ENCODE results near the gene ADGRV1. TPM values are rescaled to one million over a fixed set of nuclear protein-coding genes. Genes with fewer than 3 reads are reported as not detected.

Gene ADGRV1
- total RNA-seq, 1 experiment from 2014 or later: 64.8 TPM

GRCh38 chr5:91151947-91152346 is 593.4 kb downstream of the ADGRV1 start:
- no peak for TF ChIP-seq CTCF (conservative IDR thresholded peaks at IDR 0.05)
- H3K27ac Mint-ChIP-seq: peak overlapping the region in 1 of 3 experiments; percentile 78; a peak in 2 of 7 replicates

More at GRCh38 chr5:91151947-91152346, 593.4 kb downstream of the ADGRV1 start:
- Histone ChIP-seq H2AFZ (ENCODE audit: low read length) (no peak overlapping the region), H3K9ac (ENCODE audit: extremely low read depth, insufficient read length, low read length) (no peak overlapping the region), H3K4ac (ENCODE audit: low read depth, low read length) (no peak overlapping the region), H2BK5ac (ENCODE audit: insufficient read length, low read length) (no peak overlapping the region), H2AK5ac (ENCODE audit: insufficient read length, low read length) (no peak overlapping the region), H3K27ac (ENCODE audit: insufficient read length, low read depth, low read length) (no peak overlapping the region), H3K18ac (ENCODE audit: insufficient read length, low read depth, low read length) (no peak overlapping the region), H3K79me1 (ENCODE audit: insufficient read depth, low read depth, low read length, poor library complexity, severe bottlenecking) (no peaks in the 10 kb centered on the region), H3K4me1 (ENCODE audit: insufficient read depth, low read length) (no peaks in the 10 kb centered on the region; the same call in 1 of the 2 replicates), H3K23ac (ENCODE audit: insufficient read length, low read depth, low read length) (no peak overlapping the region), H3K9me3 (ENCODE audit: control insufficient read depth, low read depth, low read length) (no peaks in the 10 kb centered on the region), H4K20me1 (ENCODE audit: control insufficient read depth, insufficient read depth, insufficient read length) (no peaks in the 10 kb centered on the region), H4K5ac (ENCODE audit: insufficient read length, low read depth, low read length) (no peak overlapping the region), H3K23me2 (ENCODE audit: insufficient read length, low read depth, low read length, poor library complexity, severe bottlenecking) (no peaks in the 10 kb centered on the region), H3K56ac (ENCODE audit: insufficient read length, low read depth, low read length) (no peak overlapping the region), H2BK15ac (ENCODE audit: low read depth, low read length) (no peak overlapping the region), H3K79me2 (ENCODE audit: insufficient read depth, low read length) (no peaks in the 10 kb centered on the region), H4K8ac (replicated peaks; ENCODE audit: insufficient read length, low read depth, low read length) (no peak overlapping the region), H3T11ph (ENCODE audit: low read length) (no peak overlapping the region), H3K14ac (ENCODE audit: insufficient read depth, low read length) (no peak overlapping the region), H3K4me2 (ENCODE audit: insufficient read depth, insufficient read length, low read length) (no peak overlapping the region), H4K91ac (ENCODE audit: insufficient read length, low read depth, low read length) (no peak overlapping the region), H2BK20ac (ENCODE audit: low read depth, low read length, poor library complexity, severe bottlenecking) (no peak overlapping the region), H2BK120ac (ENCODE audit: low read depth, low read length, poor library complexity, severe bottlenecking) (no peak overlapping the region), H3K27me3 (ENCODE audit: insufficient read depth, low read length) (no peaks in the 10 kb centered on the region), H2BK12ac (ENCODE audit: insufficient read length, low read depth, low read length) (no peak overlapping the region)
- peaks cover 26 to 33% (median 26%) of the 10 kb centered on the region in 3 experiments for H3K36me3 Mint-ChIP-seq (ENCODE audit: insufficient read depth in 1 of 3, low read depth in 3 of 3)
- WGBS (ENCODE audit: extremely low coverage, insufficient read length, low lambda C conversion rate): no CpG with 5 or more reads among the region's 2 CpGs
- H3K27me3 Mint-ChIP-seq (ENCODE audit: low read depth): no peaks in the 10 kb centered on the region
- peaks cover 10 to 16% of the 10 kb centered on the region in 2 experiments; a peak in 4 of 5 replicates for H3K9me3 Mint-ChIP-seq
- H3K4me3 Mint-ChIP-seq: no peak overlapping the region
- H3K4me1 Mint-ChIP-seq: peaks cover 18 to 24% of the 10 kb centered on the region in 2 experiments
- no peak for DNase-seq

Measured in H9 (cell line).